ENCODE data around the gene PELI1. TPM values are rescaled to one million over a fixed set of nuclear protein-coding genes. Genes with fewer than 3 reads are reported as not detected.
"Not testable (repeated sequence)": the region's sequence is repeated elsewhere in the genome, so short reads cannot be mapped to it uniquely, and the experiment has no call there.

The PELI1 gene
- total RNA-seq, 1 donor, result 5.8 TPM

DNA sequence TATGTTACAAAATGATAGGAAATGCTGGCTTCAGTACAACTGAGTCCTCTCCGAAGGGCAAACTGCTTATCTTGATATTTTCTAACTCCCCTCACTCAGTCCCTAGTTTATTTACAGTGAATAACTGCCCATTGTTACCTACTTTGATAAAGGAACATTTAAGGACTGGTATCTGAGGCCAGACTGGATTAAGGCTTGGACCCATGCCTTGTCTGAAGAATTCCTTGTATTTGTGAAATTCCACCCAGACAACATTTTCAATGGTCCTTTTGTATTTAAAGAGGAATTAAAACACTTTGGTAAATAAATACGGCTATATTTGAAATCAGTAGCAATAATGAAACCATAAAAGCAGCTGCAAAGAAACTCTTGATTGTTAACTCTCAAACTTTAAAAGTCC is 58.3 kb downstream of the PELI1 start:
- H3K4me3 ChIP-seq (ENCODE audit: low read depth, low read length), result no peak overlapping the region
- DNase-seq (ENCODE audit: low read depth), result peak; percentile 33
- no peak for TF ChIP-seq CTCF (IDR thresholded peaks at IDR 0.05; ENCODE audit: insufficient read depth, low read length)

DNA sequence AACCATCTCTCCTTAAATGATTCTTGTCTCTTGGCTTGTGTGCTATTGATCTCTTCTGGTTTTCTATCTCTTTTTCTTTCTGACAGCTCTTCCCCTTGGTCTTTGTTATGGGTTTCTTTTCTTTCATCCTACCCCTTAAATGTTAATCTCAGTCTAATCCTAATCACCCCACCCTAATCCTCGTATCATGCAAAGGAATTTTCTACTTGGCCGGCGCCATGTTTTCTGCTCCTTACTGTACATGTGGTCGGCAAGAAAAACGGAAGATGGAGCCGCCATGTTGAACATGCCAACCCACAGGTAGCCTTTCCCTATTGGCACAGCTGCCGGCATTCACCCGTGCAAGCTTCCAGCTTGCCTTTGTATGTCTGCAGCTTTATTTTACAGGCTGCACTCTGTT is 63.2 kb downstream of the PELI1 start:
- TF ChIP-seq CTCF (IDR thresholded peaks at IDR 0.05; ENCODE audit: insufficient read depth, low read length), result no peak
- H3K4me3 ChIP-seq (ENCODE audit: low read depth, low read length), result no peak overlapping the region
- no peak for DNase-seq (ENCODE audit: low read depth)

- DNase-seq (ENCODE audit: low read depth), result no peak
- no peak overlapping the region for H3K4me3 ChIP-seq (ENCODE audit: low read depth, low read length)
- TF ChIP-seq CTCF (IDR thresholded peaks at IDR 0.05; ENCODE audit: insufficient read depth, low read length), result no peak
These were observed 64.0 kb downstream of the PELI1 start for GRCh38 chr2:64080179-64080578.

DNA sequence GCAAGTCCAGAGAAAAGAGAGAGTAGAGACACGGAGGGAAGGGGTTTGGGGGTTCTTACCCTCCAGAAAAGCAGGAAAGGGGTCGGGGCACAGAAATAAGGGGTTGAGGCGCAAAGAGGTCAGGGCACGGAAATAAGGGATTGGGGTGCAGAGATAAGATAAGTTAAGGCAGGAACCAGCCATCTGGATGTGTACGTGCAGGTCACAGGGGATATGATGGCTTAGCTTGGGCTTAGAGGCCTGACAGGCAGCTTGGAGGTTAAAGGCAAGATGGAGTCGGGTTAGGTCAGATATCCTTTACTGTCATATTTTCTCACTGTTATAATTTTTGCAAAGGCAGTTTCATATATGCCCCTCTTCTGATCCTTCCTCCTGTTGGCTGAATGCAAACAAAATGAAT is 64.5 kb downstream of the PELI1 start:
- not testable (repeated sequence) for H3K4me3 ChIP-seq (ENCODE audit: low read depth, low read length); DNase-seq (ENCODE audit: low read depth)

- H3K4me3 ChIP-seq (ENCODE audit: low read depth, low read length); DNase-seq (ENCODE audit: low read depth): not testable (repeated sequence)
These were observed 67.4 kb downstream of the PELI1 start for GRCh38 chr2:64076828-64077227.

- not testable (repeated sequence) for H3K4me3 ChIP-seq (ENCODE audit: low read depth, low read length); DNase-seq (ENCODE audit: low read depth)
These were observed 69.6 kb downstream of the PELI1 start for GRCh38 chr2:64074616-64075015.

- DNase-seq (ENCODE audit: low read depth), result no peak
- TF ChIP-seq CTCF (IDR thresholded peaks at IDR 0.05; ENCODE audit: insufficient read depth, low read length), result no peak
- no peak overlapping the region for H3K4me3 ChIP-seq (ENCODE audit: low read depth, low read length)
These were observed 76.9 kb downstream of the PELI1 start for GRCh38 chr2:64067326-64067725.

GRCh38 chr2:64065516-64065915 is 78.7 kb downstream of the PELI1 start:
- no peak for TF ChIP-seq CTCF (IDR thresholded peaks at IDR 0.05; ENCODE audit: insufficient read depth, low read length)

GRCh38 chr2:64063924-64064331 is 80.3 kb downstream of the PELI1 start:
- no peak for TF ChIP-seq CTCF (IDR thresholded peaks at IDR 0.05; ENCODE audit: insufficient read depth, low read length)
- H3K4me3 ChIP-seq (ENCODE audit: low read depth, low read length), result no peak overlapping the region
- peak; percentile 91 for DNase-seq (ENCODE audit: low read depth)

More at GRCh38 chr2:64065516-64065915, 78.7 kb downstream of the PELI1 start:
- no peak overlapping the region for H3K4me3 ChIP-seq (ENCODE audit: low read depth, low read length)
- no peak for DNase-seq (ENCODE audit: low read depth)

Data from fibroblast of the aortic adventitia (primary cell).